Neuronal stem cell (in vitro differentiated cells): ENCODE measurements around the gene PRLR.

ENCODE experiments used
- DNase-seq: peaks from one replicate; pipeline ENCODE4 v3.0.0-alpha.2; 2013; ENCODE audit warnings: low spot score
- H2AFZ ChIP-seq: one replicate; pipeline ENCODE4 v1.6.1; 2013; ENCODE audit warnings: mild to moderate bottlenecking, low read length, inconsistent platforms
- H2AK5ac ChIP-seq: 2 replicates; pipeline ENCODE4 v1.6.1; 2013; ENCODE audit warnings: low read depth, mild to moderate bottlenecking, inconsistent platforms, low read length, moderate library complexity, mixed read lengths
- H2BK120ac ChIP-seq: 2 replicates; pipeline ENCODE4 v1.6.1; 2013; ENCODE audit warnings: low read depth, mild to moderate bottlenecking, inconsistent platforms, low read length, moderate library complexity, mixed read lengths
- H2BK12ac ChIP-seq: one replicate; pipeline ENCODE4 v1.6.1; 2013; ENCODE audit warnings: low read length, inconsistent platforms
- H2BK15ac ChIP-seq: 2 replicates; pipeline ENCODE4 v1.6.1; 2013; ENCODE audit warnings: mild to moderate bottlenecking, low read length, inconsistent platforms, mixed read lengths
- H2BK5ac ChIP-seq: one replicate; pipeline ENCODE4 v1.6.1; 2013; ENCODE audit warnings: inconsistent platforms, mild to moderate bottlenecking, low read length, moderate library complexity
- H3K14ac ChIP-seq: one replicate; pipeline ENCODE4 v1.6.1; 2013; ENCODE audit warnings: low read length, inconsistent platforms
- H3K18ac ChIP-seq: 2 replicates; pipeline ENCODE4 v1.6.1; 2013; ENCODE audit warnings: low read length, inconsistent platforms
- H3K23ac ChIP-seq: 2 replicates; pipeline ENCODE4 v1.6.1; 2013; ENCODE audit warnings: low read depth, mild to moderate bottlenecking, mixed read lengths, low read length, inconsistent platforms; ENCODE audit not compliant: poor library complexity
- H3K27ac ChIP-seq: replicated peaks from 3 replicates; pipeline ENCODE4 v1.5.1; 2013; ENCODE audit warnings: low read length, inconsistent platforms
- H3K27me3 ChIP-seq, 3 experiments: 2 replicates each; pipeline ENCODE4 v1.6.1; 2013; ENCODE audit warnings: low read length in 3 of 3, mild to moderate bottlenecking in 2 of 3, inconsistent platforms in 1 of 3, low read depth in 1 of 3, mixed read lengths in 1 of 3, moderate library complexity in 1 of 3; ENCODE audit not compliant: control insufficient read depth in 3 of 3, insufficient read depth in 3 of 3
- H3K36me3 ChIP-seq, 2 donors: replicated peaks in 1 of 2; 2 replicates each; pipeline ENCODE4 v1.6.1; 2013; ENCODE audit warnings: low read length in 2 of 2; ENCODE audit not compliant: control insufficient read depth in 2 of 2, insufficient read depth in 2 of 2
- H3K4ac ChIP-seq: 2 replicates; pipeline ENCODE4 v1.6.1; 2013; ENCODE audit warnings: inconsistent platforms, mild to moderate bottlenecking, low read length, moderate library complexity
- H3K4me1 ChIP-seq, 2 donors: 1 replicate in 1 of 2; 2 replicates in 1 of 2; pipeline ENCODE4 v1.6.1; 2013; ENCODE audit warnings: low read length in 2 of 2, low read depth in 1 of 2; ENCODE audit not compliant: control insufficient read depth in 2 of 2, insufficient read depth in 1 of 2
- H3K4me2 ChIP-seq: one replicate; pipeline ENCODE4 v1.6.1; 2013; ENCODE audit warnings: mild to moderate bottlenecking, low read length, inconsistent platforms; ENCODE audit not compliant: insufficient read depth, poor library complexity, severe bottlenecking
- H3K4me3 ChIP-seq, 2 donors: 2 replicates each; pipeline ENCODE4 v1.5.1; 2013; ENCODE audit warnings: low read length in 2 of 2, mild to moderate bottlenecking in 2 of 2, inconsistent platforms in 1 of 2, moderate library complexity in 1 of 2
- H3K79me1 ChIP-seq: one replicate; pipeline ENCODE4 v1.6.1; 2013; ENCODE audit warnings: low read depth, mild to moderate bottlenecking, inconsistent platforms, low read length, moderate library complexity
- H3K9ac ChIP-seq: one replicate; pipeline ENCODE4 v1.6.1; 2013; ENCODE audit warnings: mild to moderate bottlenecking, low read depth, low read length, inconsistent platforms; ENCODE audit not compliant: poor library complexity
- H3K9me3 ChIP-seq, 2 donors: replicated peaks in 1 of 2; 2 replicates each; pipeline versions ENCODE3 to v1.6.1; 2013; ENCODE audit warnings: low read length in 2 of 2, mild to moderate bottlenecking in 2 of 2, inconsistent platforms in 1 of 2, low read depth in 1 of 2, mixed read lengths in 1 of 2, moderate library complexity in 1 of 2; ENCODE audit not compliant: control insufficient read depth in 2 of 2, insufficient read depth in 1 of 2
- H4K8ac ChIP-seq: one replicate; pipeline ENCODE4 v1.6.1; 2013; ENCODE audit warnings: low read depth, mild to moderate bottlenecking, inconsistent platforms, low read length, moderate library complexity
- H4K91ac ChIP-seq: one replicate; pipeline ENCODE4 v1.6.1; 2013; ENCODE audit warnings: low read length, low read depth, mild to moderate bottlenecking, inconsistent platforms; ENCODE audit not compliant: poor library complexity
- WGBS, 2 donors: extraction: QIAGEN DNeasy Blood & Tissue Kit; methylation state at CpG; one replicate each; pipeline ENCODE4 v1.1.7; 2013; ENCODE audit warnings: missing lambda C conversion rate in 2 of 2, mixed read lengths in 1 of 2; ENCODE audit not compliant: insufficient read length in 2 of 2, insufficient replicate concordance in 1 of 2; ENCODE audit errors: extremely low coverage in 2 of 2; 5-methylcytosine and 5-hydroxymethylcytosine counted together

Gene PRLR

GRCh38 chr5:35050541-35051126 is 179.7 kb downstream of the PRLR start:
- no CpG with 5 or more reads among the region's 3 CpGs for WGBS, 2 donors
- no peak overlapping the region for H2BK15ac ChIP-seq
- H3K27me3 ChIP-seq = peaks cover 0 to 3% (median 0%) of the 10 kb centered on the region in 3 experiments
- H3K9me3 ChIP-seq = peaks cover 0 to 2% of the 10 kb centered on the region in 2 donors
- no peak overlapping the region for H3K9ac ChIP-seq
- no peak overlapping the region for H2BK120ac ChIP-seq
- no peak overlapping the region for H2BK12ac ChIP-seq
- no peak overlapping the region for H4K8ac ChIP-seq
- DNase-seq = no peak
- no peak overlapping the region for H2AFZ ChIP-seq
- no peak overlapping the region for H3K4ac ChIP-seq
- H3K4me3 ChIP-seq = no peak overlapping the region
- no peaks in the 10 kb centered on the region for H3K36me3 ChIP-seq
- H3K4me2 ChIP-seq = no peak overlapping the region
- no peak overlapping the region for H2BK5ac ChIP-seq
- H3K4me1 ChIP-seq = no peaks in the 10 kb centered on the region
- no peak overlapping the region for H3K14ac ChIP-seq
- no peak overlapping the region for H3K18ac ChIP-seq
- no peak overlapping the region for H4K91ac ChIP-seq
- no peak overlapping the region for H3K23ac ChIP-seq
- H3K27ac ChIP-seq = no peak overlapping the region
- H3K79me1 ChIP-seq = no peaks in the 10 kb centered on the region
- H2AK5ac ChIP-seq = no peak overlapping the region

GRCh38 chr5:35048910-35049309 is 181.4 kb downstream of the PRLR start:
- no peak overlapping the region for H3K9ac ChIP-seq
- no peaks in the 10 kb centered on the region for H3K4me1 ChIP-seq
- H3K27ac ChIP-seq = no peak overlapping the region
- no peak overlapping the region for H3K18ac ChIP-seq
- no peak overlapping the region for H2AK5ac ChIP-seq
- peaks cover 0 to 2% of the 10 kb centered on the region in 2 donors for H3K9me3 ChIP-seq
- H3K14ac ChIP-seq = no peak overlapping the region
- no peak for DNase-seq
- no peak overlapping the region for H3K4ac ChIP-seq
- H3K4me3 ChIP-seq = no peak overlapping the region
- H3K4me2 ChIP-seq = no peak overlapping the region
- H3K23ac ChIP-seq = no peak overlapping the region
- H2BK120ac ChIP-seq = no peak overlapping the region
- H2BK15ac ChIP-seq = no peak overlapping the region
- no peaks in the 10 kb centered on the region for H3K36me3 ChIP-seq
- WGBS, 2 donors = no CpG with 5 or more reads among the region's 1 CpG
- no peak overlapping the region for H2AFZ ChIP-seq
- H2BK12ac ChIP-seq = no peak overlapping the region
- no peak overlapping the region for H4K8ac ChIP-seq
- no peak overlapping the region for H2BK5ac ChIP-seq
- H3K79me1 ChIP-seq = no peaks in the 10 kb centered on the region
- no peak overlapping the region for H4K91ac ChIP-seq
- peaks cover 0 to 3% (median 0%) of the 10 kb centered on the region in 3 experiments for H3K27me3 ChIP-seq

- H3K4me2 ChIP-seq = no peak within 1 kb of the TSS
- no peak within 1 kb of the TSS for H2AK5ac ChIP-seq
- H3K4ac ChIP-seq = no peak within 1 kb of the TSS
- H3K23ac ChIP-seq = no peak within 1 kb of the TSS
- H2BK15ac ChIP-seq = no peak within 1 kb of the TSS
- no peak within 1 kb of the TSS for H2BK5ac ChIP-seq
- no peak within 1 kb of the TSS for H2BK120ac ChIP-seq
- no peak within 1 kb of the TSS for H4K8ac ChIP-seq
- no peak within 1 kb of the TSS for H3K14ac ChIP-seq
- H2BK12ac ChIP-seq = no peak within 1 kb of the TSS
- no peak within 1 kb of the TSS for H3K27ac ChIP-seq
- H3K18ac ChIP-seq = no peak within 1 kb of the TSS
- no peaks in the 10 kb centered on the region for H3K79me1 ChIP-seq
- H3K9me3 ChIP-seq = peaks cover 0 to 2% of the 10 kb centered on the region in 2 donors
- H3K4me3 ChIP-seq = no peak within 1 kb of the TSS
- H2AFZ ChIP-seq = no peak within 1 kb of the TSS
- no peak for DNase-seq
- H3K4me1 ChIP-seq = no peaks in the 10 kb centered on the region
- H4K91ac ChIP-seq = no peak within 1 kb of the TSS
- no peaks in the 10 kb centered on the region for H3K36me3 ChIP-seq
- no CpG with 5 or more reads among the region's 8 CpGs for WGBS, 2 donors
- peaks cover 0 to 3% (median 0%) of the 10 kb centered on the region in 3 experiments for H3K27me3 ChIP-seq
- no peak within 1 kb of the TSS for H3K9ac ChIP-seq
These were observed 182.4 kb downstream of the PRLR start, which contains the start of gene AGXT2 for GRCh38 chr5:35047785-35048404. TSS of gene AGXT2 (minus strand) at chr5:35047949. CDS start at chr5:35047892, 57 bp downstream.

- no peak overlapping the region for H3K4ac ChIP-seq
- no peak for DNase-seq
- no peak overlapping the region for H3K14ac ChIP-seq
- H4K91ac ChIP-seq = no peak overlapping the region
- H2BK120ac ChIP-seq = no peak overlapping the region
- no peak overlapping the region for H2BK12ac ChIP-seq
- H3K9ac ChIP-seq = no peak overlapping the region
- no peaks in the 10 kb centered on the region for H3K4me1 ChIP-seq
- no peak overlapping the region for H2BK15ac ChIP-seq
- no peak overlapping the region for H4K8ac ChIP-seq
- H3K4me2 ChIP-seq = no peak overlapping the region
- no peak overlapping the region for H3K18ac ChIP-seq
- no peak overlapping the region for H3K4me3 ChIP-seq
- no peak overlapping the region for H3K23ac ChIP-seq
- WGBS, 2 donors = no CpG with 5 or more reads among the region's 4 CpGs
- no peaks in the 10 kb centered on the region for H3K79me1 ChIP-seq
- H3K27me3 ChIP-seq = peaks cover 0 to 3% (median 0%) of the 10 kb centered on the region in 3 experiments
- no peak overlapping the region for H2AK5ac ChIP-seq
- H3K9me3 ChIP-seq = peaks cover 0 to 2% of the 10 kb centered on the region in 2 donors
- no peak overlapping the region for H2BK5ac ChIP-seq
- no peaks in the 10 kb centered on the region for H3K36me3 ChIP-seq
- no peak overlapping the region for H2AFZ ChIP-seq
- H3K27ac ChIP-seq = no peak overlapping the region
These were observed 183.5 kb downstream of the PRLR start for GRCh38 chr5:35046774-35047173.
